GM10266 (cell line): ENCODE measurements around the gene NUDC.

Source experiments
- DNase-seq: peaks from one replicate; pipeline ENCODE4 v3.0.0; 2012; ENCODE audit errors: extremely low spot score
- CTCF ChIP-seq: IDR thresholded peaks from 2 replicates; pipeline ENCODE4 v1.5.1; 2012; ENCODE audit warnings: mild to moderate bottlenecking, low read depth; ENCODE audit not compliant: control insufficient read depth, insufficient read depth; ENCODE audit errors: missing control alignments

The NUDC gene

GRCh38 chr1:26961826-26962225 is 40.3 kb downstream of the NUDC start:
- no peak for TF ChIP-seq CTCF
- DNase-seq = no peak

- TF ChIP-seq CTCF = no peak
- no peak for DNase-seq
These were observed 43.7 kb downstream of the NUDC start for GRCh38 chr1:26965213-26965612.

- no peak for TF ChIP-seq CTCF
- DNase-seq = no peak
These were observed 44.1 kb downstream of the NUDC start for GRCh38 chr1:26965628-26966027.

- TF ChIP-seq CTCF = no peak
- no peak for DNase-seq
These were observed 49.3 kb downstream of the NUDC start for GRCh38 chr1:26970810-26971209.

GRCh38 chr1:26971590-26971989 is 50.0 kb downstream of the NUDC start:
- no peak for TF ChIP-seq CTCF

GRCh38 chr1:26972390-26972789 is 50.8 kb downstream of the NUDC start:
- TF ChIP-seq CTCF = no peak
- no peak for DNase-seq

More at GRCh38 chr1:26971590-26971989, 50.0 kb downstream of the NUDC start:
- DNase-seq = no peak

- no peak for DNase-seq
- TF ChIP-seq CTCF = no peak
These were observed 51.3 kb downstream of the NUDC start for GRCh38 chr1:26972821-26973220.
